HG03521 (cell line): Measurements from ENCODE around the gene KIF16B.
"Not testable (repeated sequence)": the region's sequence is repeated elsewhere in the genome, so short reads cannot be mapped to it uniquely, and the experiment has no call there.

Experiments used
- ATAC-seq: cut with Tn5 transposase; IDR thresholded peaks from one replicate; pipeline ENCODE4 v1.9.1; 2021; ENCODE audit warnings: mild to moderate bottlenecking, moderate library complexity; ENCODE audit not compliant: unreplicated experiment

Gene KIF16B

GRCh38 chr20:16440686-16441085, 132.6 kb downstream of the KIF16B start:
- no peak for ATAC-seq

GRCh38 chr20:16439540-16439939, 133.7 kb downstream of the KIF16B start:
- ATAC-seq, result not testable (repeated sequence)

GRCh38 chr20:16438100-16438499, 135.1 kb downstream of the KIF16B start:
- ATAC-seq, result no peak

GRCh38 chr20:16437387-16437996, 135.8 kb downstream of the KIF16B start:
- no peak for ATAC-seq

- ATAC-seq, result peak; percentile 48
Measured at GRCh38 chr20:16434062-16434664, 139.1 kb downstream of the KIF16B start.

- ATAC-seq, result no peak
Measured at GRCh38 chr20:16433293-16433580, 140.0 kb downstream of the KIF16B start.

GRCh38 chr20:16432466-16433292, 140.6 kb downstream of the KIF16B start:
- no peak for ATAC-seq

- ATAC-seq, result no peak
Measured at GRCh38 chr20:16428112-16428511, 145.1 kb downstream of the KIF16B start.

- no peak for ATAC-seq
Measured at GRCh38 chr20:16427571-16427970, 145.7 kb downstream of the KIF16B start.

GRCh38 chr20:16424780-16425179, 148.5 kb downstream of the KIF16B start:
- no peak for ATAC-seq

- ATAC-seq, result no peak
Measured at GRCh38 chr20:16423311-16424212, 149.7 kb downstream of the KIF16B start.

GRCh38 chr20:16419138-16419715, 154.0 kb downstream of the KIF16B start:
- no peak for ATAC-seq

GRCh38 chr20:16418616-16419015, 154.6 kb downstream of the KIF16B start:
- no peak for ATAC-seq

- ATAC-seq, result no peak
Measured at GRCh38 chr20:16417001-16417400, 156.2 kb downstream of the KIF16B start.

- no peak for ATAC-seq
Measured at GRCh38 chr20:16415071-16416053, 157.9 kb downstream of the KIF16B start.

- no peak for ATAC-seq
Measured at GRCh38 chr20:16412906-16413305, 160.3 kb downstream of the KIF16B start.

GRCh38 chr20:16411361-16411760, 161.9 kb downstream of the KIF16B start:
- ATAC-seq, result no peak

- no peak for ATAC-seq
Measured at GRCh38 chr20:16410626-16411025, 162.6 kb downstream of the KIF16B start.

GRCh38 chr20:16408981-16409380, 164.3 kb downstream of the KIF16B start:
- ATAC-seq, result no peak
